WTC11 (cell line): ENCODE data around the gene MDM1. TPM values are rescaled to one million over a fixed set of nuclear protein-coding genes. Genes with fewer than 3 reads are reported as not detected.

ENCODE experiments used
- ATAC-seq: fragments of 200-7000 bp; cut with Tn5 transposase; 2 replicates; pipeline ENCODE4 v1.10.0; 2021; ENCODE audit warnings: mild to moderate bottlenecking, moderate library complexity
- CTCF ChIA-PET: fragments of 300-600 bp; sonication (Branson Sonifier 250); formaldehyde crosslinking; loops from one replicate; lab custom pipeline; 2021; ENCODE audit warnings: antibody characterized with exemption; lab: Charles Lee
- POLR2A ChIA-PET: fragments of 350-600 bp; sonication (Branson Sonifier 250); formaldehyde crosslinking; loops from one replicate; lab custom pipeline; 2021; ENCODE audit warnings: antibody characterized with exemption; lab: Charles Lee
- DNase-seq: peaks from one replicate; pipeline ENCODE4 v3.0.0; 2021; ENCODE audit warnings: low spot score
- H3K27ac Mint-ChIP-seq: 2 replicates; pipeline ENCODE4 v1.8.0; 2021; ENCODE audit warnings: mixed read lengths
- H3K27me3 Mint-ChIP-seq: 2 replicates; pipeline ENCODE4 v1.8.0; 2021; ENCODE audit warnings: low read depth, mild to moderate bottlenecking, moderate library complexity, mixed read lengths
- H3K36me3 Mint-ChIP-seq: 2 replicates; pipeline ENCODE4 v1.8.0; 2021; ENCODE audit warnings: mixed read lengths
- H3K4me1 Mint-ChIP-seq: 2 replicates; pipeline ENCODE4 v1.8.0; 2022; ENCODE audit warnings: mixed read lengths
- H3K4me3 Mint-ChIP-seq: 2 replicates; pipeline ENCODE4 v1.8.0; 2021; ENCODE audit warnings: mild to moderate bottlenecking, moderate library complexity, mixed read lengths
- H3K9me3 Mint-ChIP-seq: 2 replicates; pipeline ENCODE4 v1.8.0; 2021; ENCODE audit warnings: mixed read lengths
- ATF1 ChIP-seq: sonication (generic); formaldehyde crosslinking; IDR thresholded peaks from 2 replicates; pipeline ENCODE4 v1.8.1; 2023; ENCODE audit warnings: mild to moderate bottlenecking, moderate library complexity, missing genetic modification reagents
- CBFB ChIP-seq: sonication (generic); formaldehyde crosslinking; IDR thresholded peaks from 2 replicates; pipeline ENCODE4 v1.8.1; 2022; ENCODE audit warnings: mild to moderate bottlenecking, low read depth, missing genetic modification reagents
- CDX4 ChIP-seq: fragments of 250-450 bp; sonication (Bioruptor Pico); IDR thresholded peaks from 2 replicates; pipeline ENCODE4 v1.9.0; 2021; ENCODE audit warnings: moderate library complexity, mild to moderate bottlenecking, inconsistent platforms, borderline replicate concordance
- CREM ChIP-seq: sonication (generic); formaldehyde crosslinking; IDR thresholded peaks from 2 replicates; pipeline ENCODE4 v1.8.1; 2022; ENCODE audit warnings: mild to moderate bottlenecking, missing genetic modification reagents, moderate library complexity
- ELF4 ChIP-seq: sonication (generic); formaldehyde crosslinking; IDR thresholded peaks from 2 replicates; pipeline ENCODE4 v1.8.1; 2022; ENCODE audit warnings: low read depth, mild to moderate bottlenecking, moderate library complexity, missing genetic modification reagents
- ESRRA ChIP-seq: sonication (generic); formaldehyde crosslinking; IDR thresholded peaks from 2 replicates; pipeline ENCODE4 v1.8.1; 2022; ENCODE audit warnings: mild to moderate bottlenecking, missing genetic modification reagents, borderline replicate concordance
- FOXK1 ChIP-seq: sonication (generic); formaldehyde crosslinking; IDR thresholded peaks from 2 replicates; pipeline ENCODE4 v1.8.0; 2022; ENCODE audit warnings: mild to moderate bottlenecking, moderate library complexity, missing genetic modification reagents
- GTF2I ChIP-seq: fragments of 250-450 bp; sonication (Bioruptor Pico); conservative IDR thresholded peaks from 2 replicates; pipeline ENCODE4 v1.4.0; 2021; ENCODE audit warnings: mild to moderate bottlenecking
- IRF2 ChIP-seq: sonication (generic); formaldehyde crosslinking; IDR thresholded peaks from 2 replicates; pipeline ENCODE4 v1.8.0; 2022; ENCODE audit warnings: low read depth, missing genetic modification reagents, borderline replicate concordance
- KAT7 ChIP-seq: sonication (generic); formaldehyde crosslinking; IDR thresholded peaks from 2 replicates; pipeline ENCODE4 v1.8.1; 2023; ENCODE audit warnings: missing genetic modification reagents, mild to moderate bottlenecking, borderline replicate concordance
- NR1H2 ChIP-seq: sonication (generic); formaldehyde crosslinking; IDR thresholded peaks from 2 replicates; pipeline ENCODE4 v1.9.0; 2021; ENCODE audit warnings: mild to moderate bottlenecking, moderate library complexity, missing genetic modification reagents
- NR2C2 ChIP-seq: sonication (generic); formaldehyde crosslinking; IDR thresholded peaks from 2 replicates; pipeline ENCODE4 v1.8.0; 2022; ENCODE audit warnings: mild to moderate bottlenecking, missing genetic modification reagents
- SOX15 ChIP-seq: fragments of 250-450 bp; sonication (Bioruptor Pico); IDR thresholded peaks from 2 replicates; pipeline ENCODE4 v1.9.0; 2021; ENCODE audit warnings: mild to moderate bottlenecking
- TEAD4 ChIP-seq: sonication (generic); formaldehyde crosslinking; IDR thresholded peaks from 2 replicates; pipeline ENCODE4 v1.8.0; 2022; ENCODE audit warnings: mild to moderate bottlenecking, missing genetic modification reagents
- USF2 ChIP-seq: sonication (generic); formaldehyde crosslinking; IDR thresholded peaks from 2 replicates; pipeline ENCODE4 v1.8.1; 2023; ENCODE audit warnings: mild to moderate bottlenecking, missing genetic modification reagents, moderate library complexity
- ZMAT4 ChIP-seq: fragments of 250-450 bp; sonication (Bioruptor Pico); IDR thresholded peaks from 2 replicates; pipeline ENCODE4 v1.9.0; 2021; ENCODE audit warnings: mild to moderate bottlenecking
- ZNF219 ChIP-seq: sonication (generic); formaldehyde crosslinking; IDR thresholded peaks from 2 replicates; pipeline ENCODE4 v1.8.0; 2023; ENCODE audit warnings: missing genetic modification reagents, mild to moderate bottlenecking, borderline replicate concordance
- ZNF263 ChIP-seq: sonication (generic); formaldehyde crosslinking; IDR thresholded peaks from 2 replicates; pipeline ENCODE4 v1.8.1; 2022; ENCODE audit warnings: low read depth, mild to moderate bottlenecking, moderate library complexity, missing genetic modification reagents
- ZNF671 ChIP-seq: fragments of 250-450 bp; sonication (Bioruptor Pico); IDR thresholded peaks from 2 replicates; pipeline ENCODE4 v1.8.0; 2021; ENCODE audit warnings: mild to moderate bottlenecking
- total RNA-seq: library from RNA; stranded (reverse); gene quantifications from 3 replicates; pipeline ENCODE4 v1.2.3, GENCODE V29; 2021
- TF ChIP-seq, protein P1 (sequence below): sonication (generic); formaldehyde crosslinking; IDR thresholded peaks from 2 replicates; pipeline ENCODE4 v1.8.1; 2022; ENCODE audit warnings: mild to moderate bottlenecking, missing genetic modification reagents, moderate library complexity, borderline replicate concordance
- TF ChIP-seq, protein P2 (sequence below): sonication (generic); formaldehyde crosslinking; conservative IDR thresholded peaks from 2 replicates; pipeline ENCODE4 v1.8.1; 2022; ENCODE audit warnings: mild to moderate bottlenecking, missing genetic modification reagents
- TF ChIP-seq, protein P3 (sequence below): sonication (generic); formaldehyde crosslinking; IDR thresholded peaks from 2 replicates; pipeline ENCODE4 v1.8.0; 2023; ENCODE audit warnings: mild to moderate bottlenecking, missing genetic modification reagents

Gene MDM1
- total RNA-seq, 1 experiment from 2014 or later, result 9.1 TPM

DNA sequence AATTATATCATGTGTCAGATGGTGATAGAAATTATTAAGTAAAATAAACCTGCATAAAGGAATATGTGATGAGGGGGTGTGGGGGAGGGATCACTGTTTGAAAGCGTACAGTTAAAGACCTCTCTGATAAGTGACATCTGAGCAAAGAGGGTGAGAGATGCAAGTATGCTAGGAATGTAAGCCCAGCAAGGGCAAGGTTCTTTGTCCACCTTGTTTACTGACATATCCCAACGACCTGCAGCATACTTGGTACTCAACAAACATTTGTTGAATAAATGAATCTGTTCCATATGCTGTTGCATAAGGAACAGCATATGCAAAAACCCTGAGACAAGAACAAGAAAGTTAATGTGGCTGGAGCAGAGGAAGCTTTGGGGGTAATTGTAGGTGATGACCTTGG lies 12.0 kb upstream of the MDM1 start:
- Mint-ChIP-seq H3K4me3 (no peak overlapping the region), H3K9me3 (no peaks in the 10 kb centered on the region)
- CTCF ChIA-PET, result no interaction called here
- ATAC-seq, result peak; percentile 72
- TF ChIP-seq, protein P1, sequence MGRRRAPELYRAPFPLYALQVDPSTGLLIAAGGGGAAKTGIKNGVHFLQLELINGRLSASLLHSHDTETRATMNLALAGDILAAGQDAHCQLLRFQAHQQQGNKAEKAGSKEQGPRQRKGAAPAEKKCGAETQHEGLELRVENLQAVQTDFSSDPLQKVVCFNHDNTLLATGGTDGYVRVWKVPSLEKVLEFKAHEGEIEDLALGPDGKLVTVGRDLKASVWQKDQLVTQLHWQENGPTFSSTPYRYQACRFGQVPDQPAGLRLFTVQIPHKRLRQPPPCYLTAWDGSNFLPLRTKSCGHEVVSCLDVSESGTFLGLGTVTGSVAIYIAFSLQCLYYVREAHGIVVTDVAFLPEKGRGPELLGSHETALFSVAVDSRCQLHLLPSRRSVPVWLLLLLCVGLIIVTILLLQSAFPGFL, result no peak
- TF ChIP-seq TEAD4 (CRISPR knock-in tag), result peak; percentile 68; the same call in 1 of the 2 replicates
- TF ChIP-seq, all 79 proteins: peak for 1
- Mint-ChIP-seq H3K4me1 (peaks cover 20% of the 10 kb centered on the region), H3K36me3 (no peaks in the 10 kb centered on the region), H3K27ac (no peak overlapping the region), H3K27me3 (peaks cover 7% of the 10 kb centered on the region)
- POLR2A ChIA-PET, result no interaction called here
- no peak for DNase-seq

DNA sequence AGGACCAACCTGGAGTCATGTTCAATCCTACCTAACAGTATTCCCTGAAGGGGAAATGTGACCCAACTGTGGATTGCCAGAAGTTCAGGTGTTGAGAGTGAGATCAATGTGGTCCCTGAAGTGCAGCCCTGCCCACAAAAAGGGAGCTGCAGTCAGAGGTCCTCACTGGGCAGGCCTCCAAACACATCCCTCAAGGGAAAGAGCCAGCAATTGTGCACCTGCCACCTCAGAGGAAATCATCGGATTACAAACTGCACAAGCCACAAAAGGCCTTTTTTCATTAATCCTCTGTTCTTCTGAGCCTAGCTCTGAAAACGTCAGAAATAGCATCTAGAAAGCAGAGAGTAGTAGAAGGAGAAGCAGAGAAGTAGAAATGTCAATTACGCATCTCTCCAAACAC lies 10.8 kb upstream of the MDM1 start:
- DNase-seq (no peak), ATAC-seq (no peak)
- no peaks in the 10 kb centered on the region for H3K36me3 Mint-ChIP-seq
- H3K27me3 Mint-ChIP-seq, result peaks cover 7% of the 10 kb centered on the region
- ChIA-PET CTCF (interaction anchor here (1.5 kb wide), 1 partner anchor 8 kb away, joined by 3 read pairs; no protein-coding TSS in a partner anchor), POLR2A (no interaction called here)
- H3K27ac Mint-ChIP-seq, result no peak overlapping the region
- H3K9me3 Mint-ChIP-seq, result no peaks in the 10 kb centered on the region
- peaks cover 20% of the 10 kb centered on the region for H3K4me1 Mint-ChIP-seq
- TF ChIP-seq, protein P2, sequence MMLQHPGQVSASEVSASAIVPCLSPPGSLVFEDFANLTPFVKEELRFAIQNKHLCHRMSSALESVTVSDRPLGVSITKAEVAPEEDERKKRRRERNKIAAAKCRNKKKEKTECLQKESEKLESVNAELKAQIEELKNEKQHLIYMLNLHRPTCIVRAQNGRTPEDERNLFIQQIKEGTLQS (CRISPR knock-in tag), result no peak
- TF ChIP-seq ZNF671 (CRISPR knock-in tag) (no peak), USF2 (CRISPR knock-in tag) (no peak), ATF1 (CRISPR knock-in tag) (no peak), CBFB (CRISPR knock-in tag) (no peak)
- no peak overlapping the region for H3K4me3 Mint-ChIP-seq

- POLR2A ChIA-PET, result no interaction called here
- ATAC-seq, result no peak
- Mint-ChIP-seq H3K9me3 (no peaks in the 10 kb centered on the region), H3K4me1 (peaks cover 20% of the 10 kb centered on the region), H3K36me3 (no peaks in the 10 kb centered on the region), H3K27me3 (peaks cover 7% of the 10 kb centered on the region), H3K27ac (no peak overlapping the region), H3K4me3 (no peak overlapping the region)
- DNase-seq, result no peak
- no peak for TF ChIP-seq ELF4 (CRISPR knock-in tag)
- CTCF ChIA-PET, result interaction anchor here (1.6 kb wide), 1 partner anchor 488 kb away, joined by 3 read pairs; no protein-coding TSS in a partner anchor
Measured at GRCh38 chr12:68341822-68342221, 9.7 kb upstream of the MDM1 start.

- no peak for ATAC-seq
- POLR2A ChIA-PET, result no interaction called here
- peaks cover 20% of the 10 kb centered on the region for H3K4me1 Mint-ChIP-seq
- no peaks in the 10 kb centered on the region for H3K9me3 Mint-ChIP-seq
- no peak overlapping the region for H3K27ac Mint-ChIP-seq
- no peaks in the 10 kb centered on the region for H3K36me3 Mint-ChIP-seq
- H3K4me3 Mint-ChIP-seq, result no peak overlapping the region
- CTCF ChIA-PET, result interaction anchor here (1.6 kb wide), 1 partner anchor 489 kb away, joined by 3 read pairs; no protein-coding TSS in a partner anchor
- H3K27me3 Mint-ChIP-seq, result peaks cover 7% of the 10 kb centered on the region
- no peak for DNase-seq
- TF ChIP-seq CREM (CRISPR knock-in tag) (no peak), CDX4 (CRISPR knock-in tag) (no peak), SOX15 (CRISPR knock-in tag) (no peak), ZNF263 (CRISPR knock-in tag) (no peak), IRF2 (no peak), ZMAT4 (CRISPR knock-in tag) (no peak), NR1H2 (CRISPR knock-in tag) (no peak), ZNF219 (no peak), KAT7 (CRISPR knock-in tag) (no peak), NR2C2 (CRISPR knock-in tag) (no peak), ESRRA (no peak), GTF2I (no peak), FOXK1 (no peak)
- TF ChIP-seq, protein P3, sequence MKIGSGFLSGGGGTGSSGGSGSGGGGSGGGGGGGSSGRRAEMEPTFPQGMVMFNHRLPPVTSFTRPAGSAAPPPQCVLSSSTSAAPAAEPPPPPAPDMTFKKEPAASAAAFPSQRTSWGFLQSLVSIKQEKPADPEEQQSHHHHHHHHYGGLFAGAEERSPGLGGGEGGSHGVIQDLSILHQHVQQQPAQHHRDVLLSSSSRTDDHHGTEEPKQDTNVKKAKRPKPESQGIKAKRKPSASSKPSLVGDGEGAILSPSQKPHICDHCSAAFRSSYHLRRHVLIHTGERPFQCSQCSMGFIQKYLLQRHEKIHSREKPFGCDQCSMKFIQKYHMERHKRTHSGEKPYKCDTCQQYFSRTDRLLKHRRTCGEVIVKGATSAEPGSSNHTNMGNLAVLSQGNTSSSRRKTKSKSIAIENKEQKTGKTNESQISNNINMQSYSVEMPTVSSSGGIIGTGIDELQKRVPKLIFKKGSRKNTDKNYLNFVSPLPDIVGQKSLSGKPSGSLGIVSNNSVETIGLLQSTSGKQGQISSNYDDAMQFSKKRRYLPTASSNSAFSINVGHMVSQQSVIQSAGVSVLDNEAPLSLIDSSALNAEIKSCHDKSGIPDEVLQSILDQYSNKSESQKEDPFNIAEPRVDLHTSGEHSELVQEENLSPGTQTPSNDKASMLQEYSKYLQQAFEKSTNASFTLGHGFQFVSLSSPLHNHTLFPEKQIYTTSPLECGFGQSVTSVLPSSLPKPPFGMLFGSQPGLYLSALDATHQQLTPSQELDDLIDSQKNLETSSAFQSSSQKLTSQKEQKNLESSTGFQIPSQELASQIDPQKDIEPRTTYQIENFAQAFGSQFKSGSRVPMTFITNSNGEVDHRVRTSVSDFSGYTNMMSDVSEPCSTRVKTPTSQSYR (CRISPR knock-in tag), result no peak
Measured at GRCh38 chr12:68340404-68341270, 8.5 kb upstream of the MDM1 start.
